NCI-H526 (cell line): ENCODE measurements around the gene SERTAD1.
A peak's percentile ranks its signal among the peaks of the same experiment; 100 is the strongest.
"Not testable (repeated sequence)": the region's sequence is repeated elsewhere in the genome, so short reads cannot be mapped to it uniquely, and the experiment has no call there.

Experiments used
- DNase-seq, 2 experiments: peaks; one replicate each; lab custom pipeline; 2025; lab: John Stamatoyannopoulos, UW

Gene SERTAD1

GRCh38 chr19:40450664-40451063 is 24.9 kb upstream of the SERTAD1 start:
- no peak for DNase-seq

GRCh38 chr19:40449506-40449905 is 23.7 kb upstream of the SERTAD1 start:
- DNase-seq: no peak

GRCh38 chr19:40446263-40446784 is 20.5 kb upstream of the SERTAD1 start:
- no peak for DNase-seq

- DNase-seq: peak in 1 of 2 experiments; percentile 15
These were observed 20.0 kb upstream of the SERTAD1 start for GRCh38 chr19:40445780-40446262.

GRCh38 chr19:40444825-40445312 is 19.1 kb upstream of the SERTAD1 start:
- DNase-seq: peak in 1 of 2 experiments; percentile 85

GRCh38 chr19:40444000-40444824 is 18.4 kb upstream of the SERTAD1 start, which contains the start of gene SERTAD3:
SERTAD3 (minus strand) TSS chr19:40444335; CDS start chr19:40442080, 2,255 bp downstream.
- DNase-seq: peak; percentile 97 to 99

GRCh38 chr19:40443131-40443999 is 17.6 kb upstream of the SERTAD1 start:
- peak; percentile 99 to 100 for DNase-seq

GRCh38 chr19:40442328-40443130 is 16.7 kb upstream of the SERTAD1 start:
- no peak for DNase-seq

- no peak for DNase-seq
These were observed 16.0 kb upstream of the SERTAD1 start for GRCh38 chr19:40441719-40442253.

GRCh38 chr19:40438284-40438683 is 12.5 kb upstream of the SERTAD1 start:
- no peak for DNase-seq

- peak; percentile 58 to 89 for DNase-seq
These were observed 7.8 kb upstream of the SERTAD1 start for GRCh38 chr19:40433391-40434216.

- not testable (repeated sequence) for DNase-seq
These were observed 7.0 kb upstream of the SERTAD1 start for GRCh38 chr19:40432760-40433159.

GRCh38 chr19:40431698-40432097 is 5.9 kb upstream of the SERTAD1 start:
- DNase-seq: no peak

- DNase-seq: not testable (repeated sequence)
These were observed 4.5 kb upstream of the SERTAD1 start for GRCh38 chr19:40430242-40430641.

GRCh38 chr19:40428197-40428596 is 2.4 kb upstream of the SERTAD1 start:
- not testable (repeated sequence) for DNase-seq

- no peak for DNase-seq
These were observed 949 bp downstream of the SERTAD1 start for GRCh38 chr19:40424637-40425449.

GRCh38 chr19:40423938-40424337 is 1.9 kb downstream of the SERTAD1 start:
- DNase-seq: no peak

- no peak for DNase-seq
These were observed 2.8 kb downstream of the SERTAD1 start for GRCh38 chr19:40422748-40423566.
